GM19351 (cell line): ENCODE data around the gene SLC25A25.
"Not testable (repeated sequence)": the region's sequence is repeated elsewhere in the genome, so short reads cannot be mapped to it uniquely, and the experiment has no call there.

Experiments used
- ATAC-seq: cut with Tn5 transposase; IDR thresholded peaks from one replicate; pipeline ENCODE4 v1.9.1; 2021; ENCODE audit warnings: mild to moderate bottlenecking, moderate library complexity; ENCODE audit not compliant: unreplicated experiment

SLC25A25 gene

GRCh38 chr9:128123451-128124080 is 55.5 kb downstream of the SLC25A25 start:
- ATAC-seq: no peak

- no peak for ATAC-seq
These were observed 56.4 kb downstream of the SLC25A25 start for GRCh38 chr9:128124451-128124850.

- ATAC-seq: no peak
These were observed 57.0 kb downstream of the SLC25A25 start for GRCh38 chr9:128124873-128125579.

- no peak for ATAC-seq
These were observed 57.7 kb downstream of the SLC25A25 start for GRCh38 chr9:128125580-128126354.

- peak; percentile 55 for ATAC-seq
These were observed 59.5 kb downstream of the SLC25A25 start, which contains the start of gene PTGES2 for GRCh38 chr9:128127568-128127989. Gene PTGES2 (minus strand): TSS chr9:128127729. CDS start chr9:128127717, 12 bp downstream.

- peak; percentile 58 for ATAC-seq
These were observed 60.2 kb downstream of the SLC25A25 start for GRCh38 chr9:128127990-128128835.

GRCh38 chr9:128128836-128129590 is 61.0 kb downstream of the SLC25A25 start:
- no peak for ATAC-seq

GRCh38 chr9:128129976-128130590 is 62.1 kb downstream of the SLC25A25 start:
- not testable (repeated sequence) for ATAC-seq

GRCh38 chr9:128130651-128131050 is 62.6 kb downstream of the SLC25A25 start:
- not testable (repeated sequence) for ATAC-seq

- ATAC-seq: not testable (repeated sequence)
These were observed 63.3 kb downstream of the SLC25A25 start for GRCh38 chr9:128131346-128131745.

- ATAC-seq: not testable (repeated sequence)
These were observed 64.1 kb downstream of the SLC25A25 start for GRCh38 chr9:128132139-128132538.

GRCh38 chr9:128135561-128135960 is 67.5 kb downstream of the SLC25A25 start:
- ATAC-seq: not testable (repeated sequence)

- no peak for ATAC-seq
These were observed 69.1 kb downstream of the SLC25A25 start for GRCh38 chr9:128136816-128137793.

GRCh38 chr9:128138001-128138400 is 70.0 kb downstream of the SLC25A25 start:
- no peak for ATAC-seq

- ATAC-seq: no peak
These were observed 71.6 kb downstream of the SLC25A25 start for GRCh38 chr9:128139621-128140020.

- ATAC-seq: no peak
These were observed 73.6 kb downstream of the SLC25A25 start for GRCh38 chr9:128141604-128142003.

- no peak for ATAC-seq
These were observed 74.0 kb downstream of the SLC25A25 start for GRCh38 chr9:128142061-128142460.

GRCh38 chr9:128142596-128142995 is 74.6 kb downstream of the SLC25A25 start:
- no peak for ATAC-seq
